NOMO-1 (cell line): Measurements from ENCODE around the gene WTAP.
A peak's percentile ranks its signal among the peaks of the same experiment; 100 is the strongest.
"Not testable (repeated sequence)": the region's sequence is repeated elsewhere in the genome, so short reads cannot be mapped to it uniquely, and the experiment has no call there.

Experiments
- DNase-seq, 2 experiments: peaks; one replicate each; lab custom pipeline; 2025; ENCODE audit not compliant: unreplicated experiment in 2 of 2; lab: John Stamatoyannopoulos, UW

The WTAP gene

GRCh38 chr6:159759645-159760044 is 32.3 kb downstream of the WTAP start:
- DNase-seq, result no peak

DNA sequence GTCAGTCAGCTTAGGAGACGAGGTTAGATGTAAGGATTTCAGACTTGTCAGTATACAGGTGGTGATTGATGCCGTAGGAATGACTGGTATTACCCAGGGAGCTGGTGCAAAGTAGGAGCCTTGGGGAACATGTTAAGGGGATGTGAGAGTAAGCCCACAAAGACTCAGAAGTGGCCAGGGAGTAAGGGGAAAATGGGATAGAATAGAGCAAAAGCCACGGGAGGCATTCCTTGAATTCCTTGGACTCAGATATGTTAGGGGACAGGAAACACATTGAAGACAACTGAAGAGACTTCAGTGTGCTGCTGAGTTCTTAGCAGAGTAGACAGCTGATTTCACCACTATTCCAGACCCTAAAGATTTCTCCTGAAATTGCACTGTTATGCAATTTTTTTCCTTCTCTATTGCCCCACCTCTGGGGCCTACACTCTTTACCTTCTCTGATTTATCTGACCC is 33.3 kb downstream of the WTAP start:
- peak in 1 of 2 experiments; percentile 7 for DNase-seq

DNA sequence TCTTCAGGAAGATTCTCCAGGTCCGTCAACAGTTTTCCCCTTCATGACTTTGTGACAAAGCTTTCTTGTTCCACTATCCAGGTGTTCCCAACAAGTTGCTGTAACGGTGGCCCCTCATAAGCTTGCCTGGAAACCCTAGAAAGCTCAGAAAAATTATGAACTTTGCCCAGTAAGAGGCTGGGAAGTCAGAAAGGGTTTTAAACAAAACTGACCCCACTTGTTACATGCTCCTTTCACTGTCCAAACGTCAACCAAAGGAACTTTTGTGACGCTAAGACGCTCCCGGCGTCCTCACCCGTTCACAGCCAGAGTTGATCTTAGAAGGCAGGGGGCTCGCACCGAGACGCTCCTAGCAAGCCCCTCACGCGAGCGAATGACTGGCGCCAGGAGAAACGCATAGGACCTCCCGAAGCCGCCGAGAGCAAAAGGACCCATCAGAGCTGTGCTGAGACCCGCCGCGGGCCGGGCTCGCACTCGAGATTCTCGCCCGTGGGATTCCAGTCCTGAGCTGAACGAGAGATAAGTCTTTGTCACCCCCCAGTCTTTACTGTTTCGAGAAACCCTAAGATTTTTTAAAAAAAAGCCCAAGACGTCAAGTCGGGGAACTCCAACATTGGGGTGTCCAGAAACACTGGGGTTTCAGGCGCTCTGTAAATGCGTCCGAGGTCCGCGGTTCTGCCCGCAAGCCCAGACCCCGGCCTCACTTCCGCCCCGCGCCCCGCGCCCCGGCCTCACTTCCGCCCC is 34.0 kb downstream of the WTAP start:
- DNase-seq, result peak in 1 of 2 experiments; percentile 22

GRCh38 chr6:159761873-159762680 is 34.8 kb downstream of the WTAP start, which contains the start of gene ACAT2:
Gene ACAT2 (plus strand): TSS chr6:159762045. CDS start chr6:159762088, 43 bp downstream.
- DNase-seq, result peak; percentile 93 to 97

DNA sequence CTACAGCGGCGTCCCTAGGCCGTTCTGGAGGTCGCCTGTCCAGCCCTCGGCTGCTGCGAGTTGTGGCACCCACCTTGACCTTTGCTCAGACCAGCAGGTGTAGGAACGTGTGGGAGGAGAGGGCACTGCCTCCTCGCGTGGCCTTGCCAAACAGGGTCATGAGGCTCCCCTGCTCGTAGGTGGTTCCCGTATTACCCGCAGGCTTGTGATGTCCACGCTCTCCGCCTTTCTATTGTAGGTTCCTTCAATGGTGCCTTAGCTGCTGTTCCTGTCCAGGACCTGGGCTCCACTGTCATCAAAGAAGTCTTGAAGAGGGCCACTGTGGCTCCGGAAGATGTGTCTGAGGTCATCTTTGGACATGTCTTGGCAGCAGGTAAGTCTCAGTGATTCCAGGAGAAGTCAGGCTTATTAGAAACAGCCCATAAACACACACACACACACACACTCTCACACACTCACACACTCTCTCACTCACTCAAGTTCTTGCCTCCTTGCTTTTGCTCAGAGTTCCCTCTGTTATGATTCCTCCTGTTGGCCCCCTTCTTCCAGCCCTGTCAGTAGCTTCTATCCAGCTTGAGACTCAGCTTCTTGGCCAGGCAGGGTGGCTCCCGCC is 35.5 kb downstream of the WTAP start:
- DNase-seq, result peak; percentile 25 to 40

GRCh38 chr6:159766906-159767305 is 39.6 kb downstream of the WTAP start:
- DNase-seq, result no peak

DNA sequence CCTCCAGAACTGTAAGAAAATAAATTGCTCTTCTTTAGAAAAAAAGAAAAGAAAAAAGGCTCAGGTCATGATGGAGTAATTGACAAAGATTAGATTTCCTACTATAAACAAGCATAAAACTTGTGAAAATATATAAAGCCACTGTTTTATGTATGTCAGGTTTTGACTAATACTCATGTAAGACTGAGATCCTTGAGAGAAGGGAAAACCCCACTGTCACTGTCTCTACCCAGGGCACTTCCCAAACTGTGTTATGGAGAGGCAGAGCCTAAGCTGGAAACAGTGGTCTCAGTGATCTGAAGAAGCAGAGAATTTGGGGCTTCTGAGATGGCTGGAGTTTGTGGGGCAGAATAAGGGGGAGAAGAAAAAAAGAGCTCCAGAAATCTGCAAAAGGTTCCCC is 42.2 kb downstream of the WTAP start:
- no peak for DNase-seq

- DNase-seq, result no peak
These were observed 44.9 kb downstream of the WTAP start for GRCh38 chr6:159772196-159772595.

GRCh38 chr6:159777240-159777904 is 50.1 kb downstream of the WTAP start:
- DNase-seq, result no peak

DNA sequence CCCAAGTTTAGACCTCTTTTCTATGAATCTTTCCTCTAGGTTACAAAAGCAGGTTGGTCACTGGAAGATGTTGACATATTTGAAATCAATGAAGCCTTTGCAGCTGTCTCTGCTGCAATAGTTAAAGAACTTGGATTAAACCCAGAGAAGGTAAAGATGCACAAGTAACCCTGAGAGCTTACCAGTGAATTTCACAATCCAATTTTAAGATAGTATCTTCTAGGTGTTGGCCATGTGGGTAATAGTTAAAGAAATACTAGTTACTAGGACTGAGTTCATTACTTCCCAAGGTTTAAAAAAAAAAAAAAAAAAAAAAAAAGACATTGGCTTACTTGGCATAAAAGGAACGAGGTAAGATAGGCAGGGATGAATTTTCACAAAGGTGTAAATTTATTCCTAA is 50.8 kb downstream of the WTAP start:
- no peak for DNase-seq

DNA sequence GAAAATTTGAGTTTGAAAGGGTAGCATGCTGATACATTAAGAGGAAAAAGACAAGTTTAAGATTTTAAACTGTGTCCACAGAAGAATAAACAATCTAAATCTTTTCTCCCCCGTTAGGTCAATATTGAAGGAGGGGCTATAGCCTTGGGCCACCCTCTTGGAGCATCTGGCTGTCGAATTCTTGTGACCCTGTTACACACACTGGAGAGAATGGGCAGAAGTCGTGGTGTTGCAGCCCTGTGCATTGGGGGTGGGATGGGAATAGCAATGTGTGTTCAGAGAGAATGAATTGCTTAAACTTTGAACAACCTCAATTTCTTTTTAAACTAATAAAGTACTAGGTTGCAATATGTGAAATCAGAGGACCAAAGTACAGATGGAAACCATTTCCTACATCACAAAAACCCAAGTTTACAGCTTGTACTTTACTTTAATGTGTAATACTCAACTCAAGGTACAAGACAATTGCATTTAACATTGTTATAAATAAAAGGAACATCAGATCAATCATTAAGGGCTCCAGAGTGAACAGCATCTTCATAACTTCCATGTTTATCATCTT is 51.3 kb downstream of the WTAP start:
- DNase-seq, result no peak

DNA sequence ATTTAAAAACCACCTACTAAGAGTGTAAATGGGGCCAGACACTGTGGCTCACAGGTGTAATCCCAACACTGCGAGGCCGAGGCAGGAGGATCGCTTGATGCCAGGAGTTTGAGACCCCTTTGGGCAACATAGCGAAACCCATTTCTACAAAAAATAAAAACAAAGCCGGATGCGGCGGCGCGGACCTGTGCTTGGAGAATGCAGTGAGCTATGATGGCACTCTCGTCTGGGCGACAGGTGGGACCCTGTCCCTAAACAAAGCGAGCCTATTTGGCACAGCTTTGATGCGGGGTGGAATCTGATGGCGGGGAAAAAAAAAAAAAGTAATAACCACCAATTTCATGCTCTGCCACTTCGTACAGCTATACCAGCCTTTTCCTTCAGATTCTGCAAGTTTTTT is 61.0 kb downstream of the WTAP start:
- no peak for DNase-seq

DNA sequence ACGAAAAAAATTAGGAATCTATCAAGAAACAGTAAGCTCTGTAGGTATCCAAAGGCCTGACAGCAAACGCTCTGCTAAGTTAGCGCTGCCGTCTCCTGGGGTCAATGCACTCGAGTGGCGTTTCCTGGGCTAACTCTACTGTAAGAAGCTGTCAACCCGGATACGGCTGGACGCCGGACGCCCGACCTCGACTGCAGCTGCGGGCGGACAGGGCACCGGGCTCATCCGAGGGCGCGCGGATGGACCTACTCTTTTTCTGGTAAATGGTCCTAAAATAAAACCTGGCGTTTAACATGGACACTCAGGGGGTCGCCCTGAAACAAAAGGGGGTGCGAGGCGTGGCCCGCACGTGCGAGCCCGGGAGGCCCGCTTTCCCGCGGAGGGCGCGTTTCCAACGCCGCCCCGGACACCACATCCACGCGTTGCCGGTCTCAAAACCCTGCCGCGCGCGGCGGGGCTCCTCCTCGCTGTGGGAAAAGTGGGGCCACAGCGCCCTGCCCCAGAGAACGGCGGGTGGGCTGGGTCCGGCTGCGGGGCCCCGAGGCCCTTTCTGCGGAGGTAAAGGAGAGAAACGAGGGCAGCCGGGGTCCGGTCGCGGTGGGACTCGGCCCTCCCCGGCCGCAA is 61.6 kb downstream of the WTAP start:
- peak in 1 of 2 experiments; percentile 27 for DNase-seq

DNA sequence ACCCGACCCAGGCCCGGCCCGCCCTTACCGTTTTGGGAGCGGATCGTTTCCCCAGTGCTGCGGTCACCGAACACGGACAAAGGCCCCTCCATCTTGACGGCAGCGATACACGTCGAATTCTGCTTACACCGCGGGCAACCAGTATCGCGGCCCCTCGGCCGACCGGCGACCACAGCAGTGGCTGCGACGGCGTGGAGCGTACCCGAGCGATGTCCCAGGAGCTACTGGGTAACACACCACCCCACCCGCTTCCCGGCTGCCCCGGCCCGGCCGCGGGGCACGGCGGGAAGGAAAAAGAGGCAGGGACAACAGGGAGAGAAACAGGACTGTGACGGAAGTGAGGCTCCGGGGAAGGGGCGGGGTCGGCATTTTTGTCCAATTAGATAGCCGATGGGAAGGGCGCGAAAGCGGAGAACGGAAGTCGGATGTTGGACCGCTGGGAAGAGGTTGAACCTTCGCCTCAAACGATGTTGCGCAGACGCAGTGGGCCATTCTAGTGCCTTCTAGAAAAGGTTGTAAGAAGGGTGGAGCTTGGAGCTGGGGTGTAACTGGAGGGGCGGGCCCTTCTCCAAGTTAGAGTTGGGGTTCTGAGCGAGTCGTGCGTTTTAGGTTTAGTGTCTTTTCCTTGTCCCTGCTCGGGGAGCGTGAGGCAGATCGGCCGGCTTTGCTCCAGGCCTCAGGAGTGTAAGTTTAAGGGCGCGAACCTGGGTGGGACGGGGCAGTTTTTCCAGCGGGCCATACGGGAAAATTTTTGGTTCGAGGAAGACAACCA is 62.3 kb downstream of the WTAP start, which contains the start of gene TCP1:
TSS of gene TCP1 (minus strand) at position 226 of the 772 bp plus-strand sequence. CDS start at position 92, 134 bp downstream.
- peak; percentile 99 for DNase-seq

DNA sequence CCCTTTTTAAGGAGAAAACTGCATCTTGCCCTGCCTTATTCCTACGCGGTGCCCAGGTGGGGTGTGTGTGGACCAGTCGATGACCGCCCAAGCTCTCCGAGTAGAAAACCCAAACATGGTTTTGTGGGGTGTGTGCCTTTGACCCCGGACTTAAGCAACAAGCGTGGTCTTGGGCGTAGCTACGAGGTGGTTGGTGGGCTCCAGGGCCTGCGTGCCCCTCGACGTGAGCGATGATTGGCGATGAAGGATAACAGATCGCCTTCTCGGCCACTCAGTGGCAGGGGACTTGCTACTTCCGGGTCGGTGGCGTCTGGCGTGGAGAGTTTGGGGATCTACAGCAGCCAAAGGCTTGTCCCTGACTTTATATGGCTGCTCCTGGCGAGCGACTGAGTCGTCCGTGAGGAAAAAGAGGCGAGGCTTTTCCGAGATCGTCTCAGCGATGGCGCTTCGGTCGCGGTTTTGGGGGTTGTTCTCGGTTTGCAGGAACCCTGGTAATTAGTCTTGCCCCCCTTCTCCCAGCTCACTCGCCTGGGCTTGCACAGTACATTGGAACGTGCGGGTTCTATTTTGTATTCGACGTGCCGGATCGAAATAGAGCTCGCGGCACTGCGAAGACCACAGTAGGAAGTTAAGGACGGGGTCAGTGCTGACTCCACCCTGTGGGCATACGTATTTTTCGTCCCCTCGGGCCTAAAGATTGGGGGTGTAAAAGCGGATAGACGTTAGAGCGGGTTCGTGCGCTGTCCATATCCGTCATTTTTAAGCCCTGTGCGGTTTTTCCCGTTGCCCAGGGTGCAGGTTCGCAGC is 63.0 kb downstream of the WTAP start, which contains the start of gene MRPL18:
TSS of gene MRPL18 (plus strand) at position 319 of the 807 bp plus-strand sequence. CDS start at position 440, 121 bp downstream.
- DNase-seq, result peak; percentile 97 to 99

- peak; percentile 56 to 66 for DNase-seq
These were observed 63.8 kb downstream of the WTAP start for GRCh38 chr6:159790956-159791598.

DNA sequence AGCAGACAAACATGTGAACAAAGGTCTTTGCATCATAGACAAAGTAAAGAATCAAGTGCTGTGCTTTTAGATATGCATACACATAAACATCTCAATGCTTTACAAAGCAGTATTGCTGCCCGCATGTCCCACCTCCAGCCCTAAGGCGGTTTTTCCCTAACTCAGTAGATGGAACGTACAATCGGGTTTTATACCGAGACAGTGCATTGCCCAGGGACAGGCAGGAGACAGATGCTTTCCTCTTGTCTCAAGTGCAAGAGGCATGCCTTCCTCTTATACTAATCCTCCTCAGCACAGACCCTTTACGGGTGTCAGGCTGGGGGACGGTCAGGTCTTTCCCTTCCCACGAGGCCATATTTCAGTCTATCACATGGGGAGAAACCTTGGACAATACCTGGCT is 67.7 kb downstream of the WTAP start:
- DNase-seq, result not testable (repeated sequence)

DNA sequence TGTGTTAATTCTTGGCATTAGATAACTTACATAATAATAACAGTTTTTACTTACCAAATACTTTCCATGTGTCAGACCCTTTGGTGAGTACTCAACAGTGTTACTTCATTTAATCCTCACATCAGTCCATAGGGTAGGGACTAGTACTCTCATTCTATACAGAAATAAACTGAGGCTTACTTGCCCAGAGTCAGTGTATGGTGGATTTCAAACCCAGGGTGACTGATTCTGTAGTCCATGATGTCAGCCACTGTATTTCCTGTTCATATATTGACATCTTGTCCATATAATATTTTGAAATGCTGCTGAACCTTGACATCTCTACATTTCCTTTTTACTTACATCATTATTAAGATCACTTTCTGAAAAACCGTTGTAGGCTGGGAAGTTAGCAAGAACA is 70.2 kb downstream of the WTAP start:
- no peak for DNase-seq
